ENCODE measurements around the gene ASCC3. TPM values are rescaled to one million over a fixed set of nuclear protein-coding genes. Genes with fewer than 3 reads are reported as not detected.

ASCC3 gene
- total and polyA plus RNA-seq, 2 donors (not counting 3 experiments of a cell fraction or from before 2014, with no cell fraction given): 15.7 to 57.2 TPM

DNA sequence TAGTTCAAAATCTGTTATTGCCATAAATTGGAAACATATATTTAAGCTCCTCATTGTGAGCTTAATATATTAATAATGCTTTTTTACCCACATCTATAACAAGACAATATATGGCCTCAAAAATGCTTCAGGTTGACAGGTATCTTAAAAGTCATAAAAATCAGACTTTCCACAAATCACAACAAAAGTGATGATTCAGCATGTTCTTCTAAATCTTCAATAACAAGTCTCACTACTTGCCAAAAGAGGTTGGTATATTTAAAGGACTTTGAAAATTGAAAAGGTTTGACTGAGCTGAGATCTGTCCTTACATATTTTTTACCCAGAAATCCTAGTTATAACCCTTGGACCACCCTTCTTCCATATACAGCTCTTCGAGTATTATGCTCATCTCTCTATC, 41.7 kb downstream of the ASCC3 start:
- Histone ChIP-seq H3K9ac (replicated peaks; ENCODE audit: extremely low read depth, insufficient read depth, low read length) (no peak overlapping the region), H3K9me1 (replicated peaks; ENCODE audit: control insufficient read depth, extremely low read depth, insufficient read depth, low read length) (no peaks in the 10 kb centered on the region), H3K27ac (ENCODE audit: insufficient read depth, low read depth, low read length) (no peak overlapping the region), H3K4me2 (ENCODE audit: insufficient read depth, low read length) (no peak overlapping the region), H2AFZ (ENCODE audit: low read depth, low read length) (no peak overlapping the region), H3K4me3 (replicated peaks in 1 of 3; ENCODE audit: insufficient read depth in 1 of 3, low read depth in 1 of 3, low read length in 3 of 3) (no peak overlapping the region), H3K4me1 (ENCODE audit: control insufficient read depth, extremely low read depth, insufficient read depth, low read length) (no peaks in the 10 kb centered on the region), H3K27me3 (ENCODE audit: control insufficient read depth in 2 of 2, insufficient read depth in 2 of 2, low read length in 2 of 2) (no peaks in the 10 kb centered on the region), H3K36me3 (ENCODE audit: control insufficient read depth in 2 of 2, extremely low read depth in 1 of 2, insufficient read depth in 2 of 2, low read length in 2 of 2) (no peaks in the 10 kb centered on the region), H3K9me3 (replicated peaks; ENCODE audit: control insufficient read depth, insufficient read depth, low read length) (no peaks in the 10 kb centered on the region), H4K20me1 (replicated peaks; ENCODE audit: control insufficient read depth, extremely low read depth, insufficient read depth, low read length) (peaks cover 4% of the 10 kb centered on the region), H3K79me2 (ENCODE audit: control insufficient read depth, insufficient read depth, low read length) (peaks cover 57% of the 10 kb centered on the region)
- no peak for TF ChIP-seq EZH2 (IDR thresholded peaks at IDR 0.05; ENCODE audit: borderline replicate concordance, low read depth, low read length, severe bottlenecking)
- TF ChIP-seq POLR2A (IDR thresholded peaks at IDR 0.05; ENCODE audit: low read depth, low read length): no peak
- TF ChIP-seq GATA2 (IDR thresholded peaks at IDR 0.05; ENCODE audit: insufficient read depth, insufficient read length, low read depth, low read length): no peak
- TF ChIP-seq, protein P1, sequence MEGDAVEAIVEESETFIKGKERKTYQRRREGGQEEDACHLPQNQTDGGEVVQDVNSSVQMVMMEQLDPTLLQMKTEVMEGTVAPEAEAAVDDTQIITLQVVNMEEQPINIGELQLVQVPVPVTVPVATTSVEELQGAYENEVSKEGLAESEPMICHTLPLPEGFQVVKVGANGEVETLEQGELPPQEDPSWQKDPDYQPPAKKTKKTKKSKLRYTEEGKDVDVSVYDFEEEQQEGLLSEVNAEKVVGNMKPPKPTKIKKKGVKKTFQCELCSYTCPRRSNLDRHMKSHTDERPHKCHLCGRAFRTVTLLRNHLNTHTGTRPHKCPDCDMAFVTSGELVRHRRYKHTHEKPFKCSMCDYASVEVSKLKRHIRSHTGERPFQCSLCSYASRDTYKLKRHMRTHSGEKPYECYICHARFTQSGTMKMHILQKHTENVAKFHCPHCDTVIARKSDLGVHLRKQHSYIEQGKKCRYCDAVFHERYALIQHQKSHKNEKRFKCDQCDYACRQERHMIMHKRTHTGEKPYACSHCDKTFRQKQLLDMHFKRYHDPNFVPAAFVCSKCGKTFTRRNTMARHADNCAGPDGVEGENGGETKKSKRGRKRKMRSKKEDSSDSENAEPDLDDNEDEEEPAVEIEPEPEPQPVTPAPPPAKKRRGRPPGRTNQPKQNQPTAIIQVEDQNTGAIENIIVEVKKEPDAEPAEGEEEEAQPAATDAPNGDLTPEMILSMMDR (IDR thresholded peaks at IDR 0.05; ENCODE audit: extremely low read depth in 1 of 2, insufficient read depth in 1 of 2, low read depth in 1 of 2, low read length in 2 of 2): no peak
- no peak for TF ChIP-seq FOS (IDR thresholded peaks at IDR 0.05; ENCODE audit: borderline replicate concordance, insufficient read depth, low read length)
- no peak for TF ChIP-seq MAX (IDR thresholded peaks at IDR 0.05; ENCODE audit: insufficient read depth, insufficient read length)
- TF ChIP-seq JUN (IDR thresholded peaks at IDR 0.05; ENCODE audit: borderline replicate concordance, insufficient read depth, insufficient read length, low read depth): no peak
- no peak for TF ChIP-seq MYC (IDR thresholded peaks at IDR 0.05; ENCODE audit: low read depth, low read length)
- TF ChIP-seq POLR2AphosphoS5 (IDR thresholded peaks at IDR 0.05; ENCODE audit: insufficient read depth, low read depth, low read length): no peak
- intact Hi-C loops (cut with micrococcal nuclease) (no loop called here), dilution Hi-C loops (cut with MboI; ENCODE audit: extremely low pct_ligation_motif_present, low sequenced_read_pairs) (no loop called here)
- no TSS peak for BruUV-seq (replicated peaks)
- CTCF ChIA-PET: interaction anchor here (1.7 kb wide), 1 partner anchor 17 kb away, joined by 3 read pairs; no protein-coding TSS in a partner anchor
- DNase-seq (ENCODE audit: low read depth, low spot score) (no peak), FAIRE-seq (no peak)
- POLR2A ChIA-PET: no interaction called here
